Endothelial cell of umbilical vein (primary cell): ENCODE results near the gene TTLL5.

ENCODE experiments used
- GATA2 ChIP-seq: IDR thresholded peaks from 2 replicates; pipeline ENCODE4 v1.7.0; 2011; ENCODE audit warnings: low read depth, mild to moderate bottlenecking, moderate library complexity, mixed read lengths, low read length; ENCODE audit not compliant: insufficient read length, insufficient read depth
- POLR2A ChIP-seq: IDR thresholded peaks from 2 replicates; pipeline ENCODE4 v1.6.1; 2012; ENCODE audit warnings: low read depth, mild to moderate bottlenecking, control low read depth, low read length
- POLR2AphosphoS5 ChIP-seq: IDR thresholded peaks from 2 replicates; pipeline ENCODE4 v1.6.1; 2012; ENCODE audit warnings: low read depth, mild to moderate bottlenecking, control low read depth, low read length, moderate library complexity; ENCODE audit not compliant: insufficient read depth

DNA sequence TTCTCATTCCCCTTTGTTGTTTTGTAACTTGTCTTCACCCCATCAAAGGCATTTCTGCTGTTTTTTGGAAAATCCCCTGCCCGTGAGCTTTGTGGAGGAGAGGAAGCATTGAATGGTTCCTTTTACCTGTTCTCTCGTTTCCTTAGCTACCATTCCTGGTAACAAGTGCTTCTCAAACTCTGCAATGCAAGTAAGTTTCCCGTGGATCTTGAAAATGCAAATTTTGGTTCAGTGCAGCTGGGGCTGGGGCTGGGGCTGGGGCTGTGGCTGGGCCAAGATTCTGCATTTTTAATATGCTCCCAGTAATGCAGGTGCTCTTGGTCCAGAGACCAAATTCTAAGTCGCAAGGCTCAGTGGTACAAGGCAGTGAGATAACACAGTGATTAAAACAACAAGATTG is 151.6 kb downstream of the TTLL5 start:
- TF ChIP-seq POLR2A (no peak), POLR2AphosphoS5 (no peak), GATA2 (no peak)
